A549 treated with ZK216348 at 1 μM for 4 hours (cell line): ENCODE results near the gene PSPC1. TPM values are rescaled to one million over a fixed set of nuclear protein-coding genes. Genes with fewer than 3 reads are reported as not detected.

Experiments used
- total RNA-seq: library from RNA; stranded (reverse); fragments of 200-300 nt; extraction: Qiagen RNA extraction; gene quantifications from 5 replicates; pipeline ENCODE4 v1.2.3, GENCODE V29; 2022; ENCODE audit warnings: low read depth

The PSPC1 gene
- 40.0 to 56.5 TPM (median 47.1 TPM) in 5 replicates for total RNA-seq

GRCh38 chr13:19782727-19783682 is at the start of gene PSPC1:
Gene PSPC1 (minus strand): TSS chr13:19782945. CDS start chr13:19782757, 188 bp downstream.

Other genes with a start within 250 kb of the PSPC1 start
- not detected in 5 replicates for gene TPTE2, start 221.4 kb downstream of the PSPC1 start, total RNA-seq
- 11.9 to 18.1 TPM (median 13.1 TPM) in 5 replicates for gene MPHOSPH8, start 149.3 kb downstream of the PSPC1 start, total RNA-seq
- gene ZMYM5, start 80.7 kb upstream of the PSPC1 start, total RNA-seq: 3.2 to 8.1 TPM (median 5.8 TPM) in 5 replicates
- 15.1 to 21.5 TPM (median 17.3 TPM) in 5 replicates for gene ZMYM2, start 175.8 kb upstream of the PSPC1 start, total RNA-seq